MM.1S (cell line): ENCODE results near the gene LDLRAD3.

ENCODE experiments used
- CTCF ChIP-seq: fragments of 300-600 bp; sonication (generic); IDR thresholded peaks from 2 replicates; pipeline ENCODE4 v1.5.1; 2016; ENCODE audit warnings: antibody characterized with exemption, low read length, mixed read lengths
- EZH2 ChIP-seq: fragments of 300-600 bp; sonication (generic); optimal IDR thresholded peaks from 2 replicates; pipeline ENCODE3; 2017; ENCODE audit warnings: low read depth, mild to moderate bottlenecking, antibody characterized with exemption, low read length, mixed read lengths

- TF ChIP-seq CTCF (no peak), EZH2 (no peak)
These were observed 58.3 kb downstream of the LDLRAD3 start for GRCh38 chr11:36002196-36002595.
